SK-N-SH (cell line): ENCODE measurements around the gene DHCR24.

ENCODE experiments used
- CTCF ChIP-seq: fragments of 200-600 bp; sonication (generic); IDR thresholded peaks from 2 replicates; pipeline ENCODE4 v1.6.1; 2017; ENCODE audit warnings: antibody characterized with exemption, mild to moderate bottlenecking, moderate library complexity
- EZH2phosphoT487 ChIP-seq: fragments of 200-600 bp; sonication (generic); IDR thresholded peaks from 2 replicates; pipeline ENCODE4 v1.6.1; 2017; ENCODE audit warnings: low read depth, mixed run types, mild to moderate bottlenecking, antibody characterized with exemption, moderate library complexity, borderline replicate concordance
- RXRA ChIP-seq: IDR thresholded peaks from 2 replicates; pipeline ENCODE4 v1.4.0; 2012; ENCODE audit warnings: low read depth, mild to moderate bottlenecking, borderline replicate concordance
- TAF1 ChIP-seq: IDR thresholded peaks from 2 replicates; pipeline ENCODE4 v1.6.1; 2012; ENCODE audit warnings: low read depth, mild to moderate bottlenecking, low read length, moderate library complexity, borderline replicate concordance
- TF ChIP-seq, protein P1 (sequence below): IDR thresholded peaks from 2 replicates; pipeline ENCODE4; 2012

- TF ChIP-seq, protein P1, sequence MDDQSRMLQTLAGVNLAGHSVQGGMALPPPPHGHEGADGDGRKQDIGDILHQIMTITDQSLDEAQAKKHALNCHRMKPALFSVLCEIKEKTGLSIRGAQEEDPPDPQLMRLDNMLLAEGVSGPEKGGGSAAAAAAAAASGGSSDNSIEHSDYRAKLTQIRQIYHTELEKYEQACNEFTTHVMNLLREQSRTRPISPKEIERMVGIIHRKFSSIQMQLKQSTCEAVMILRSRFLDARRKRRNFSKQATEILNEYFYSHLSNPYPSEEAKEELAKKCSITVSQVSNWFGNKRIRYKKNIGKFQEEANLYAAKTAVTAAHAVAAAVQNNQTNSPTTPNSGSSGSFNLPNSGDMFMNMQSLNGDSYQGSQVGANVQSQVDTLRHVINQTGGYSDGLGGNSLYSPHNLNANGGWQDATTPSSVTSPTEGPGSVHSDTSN: no peak
- TF ChIP-seq RXRA (no peak), TAF1 (no peak), CTCF (no peak), EZH2phosphoT487 (no peak)
Measured at GRCh38 chr1:54849219-54850068, 37.6 kb downstream of the DHCR24 start.
